HG03095 (cell line): ENCODE results near the gene LRP6.
"Not testable (repeated sequence)": the region's sequence is repeated elsewhere in the genome, so short reads cannot be mapped to it uniquely, and the experiment has no call there.

Source experiments
- ATAC-seq: cut with Tn5 transposase; IDR thresholded peaks from one replicate; pipeline ENCODE4 v1.9.1; 2021; ENCODE audit warnings: moderate library complexity; ENCODE audit not compliant: unreplicated experiment

LRP6 gene

DNA sequence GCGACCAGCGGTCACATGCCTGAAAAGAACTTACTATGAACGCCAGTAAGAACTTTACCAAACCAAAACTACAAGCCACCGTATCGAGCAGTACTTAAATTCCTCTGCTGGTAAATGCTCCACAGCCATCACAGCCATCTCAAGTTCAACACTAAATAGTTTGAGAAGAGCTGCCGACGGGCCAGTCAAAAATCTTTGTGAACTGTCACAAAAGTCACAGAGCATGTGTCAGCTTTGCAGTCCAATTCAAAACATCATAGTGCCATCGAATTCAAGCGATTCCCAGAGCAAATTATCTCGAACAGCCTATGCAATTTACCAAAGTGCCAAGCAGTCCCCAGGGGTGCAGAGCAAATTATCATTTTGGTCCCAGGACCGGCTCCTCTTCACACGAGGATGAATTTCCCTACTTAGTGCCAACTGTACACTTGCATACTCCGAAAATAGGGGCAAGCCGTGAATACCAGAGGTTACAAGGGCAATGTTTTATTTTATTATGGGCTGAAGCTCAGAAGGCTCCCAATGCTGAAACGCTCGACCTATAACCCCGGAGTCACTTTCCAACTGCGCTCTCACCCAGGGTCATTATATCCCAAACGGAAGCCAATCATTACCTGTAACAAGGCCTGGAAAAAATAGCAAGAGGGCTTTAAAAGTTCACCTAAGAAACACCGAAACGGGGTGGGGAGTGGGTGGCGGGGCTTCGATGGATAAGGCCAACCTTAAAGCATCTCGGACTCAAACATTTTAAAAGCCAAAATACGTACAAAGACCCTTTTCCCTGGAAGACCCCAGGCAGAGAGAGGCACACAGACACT, 1.1 kb downstream of the LRP6 start:
- ATAC-seq: no peak

DNA sequence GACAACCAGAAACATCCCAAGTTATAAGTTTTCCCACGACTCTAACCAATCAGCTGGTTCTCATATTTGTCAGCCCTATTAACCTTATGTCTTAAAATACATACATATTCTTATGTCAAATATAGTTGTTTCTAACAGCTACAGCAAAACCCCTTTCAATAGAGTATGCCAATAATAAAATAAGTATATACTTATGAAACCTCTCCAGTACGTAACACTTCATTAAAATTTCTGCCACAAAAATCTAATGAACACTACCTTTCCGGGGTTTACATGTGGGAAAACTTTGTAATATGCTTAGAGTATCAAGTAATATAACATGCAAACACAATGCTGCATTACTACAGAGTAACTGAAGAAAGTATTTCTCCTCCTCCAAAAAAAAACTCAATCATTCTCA, 1.8 kb downstream of the LRP6 start:
- ATAC-seq: no peak

DNA sequence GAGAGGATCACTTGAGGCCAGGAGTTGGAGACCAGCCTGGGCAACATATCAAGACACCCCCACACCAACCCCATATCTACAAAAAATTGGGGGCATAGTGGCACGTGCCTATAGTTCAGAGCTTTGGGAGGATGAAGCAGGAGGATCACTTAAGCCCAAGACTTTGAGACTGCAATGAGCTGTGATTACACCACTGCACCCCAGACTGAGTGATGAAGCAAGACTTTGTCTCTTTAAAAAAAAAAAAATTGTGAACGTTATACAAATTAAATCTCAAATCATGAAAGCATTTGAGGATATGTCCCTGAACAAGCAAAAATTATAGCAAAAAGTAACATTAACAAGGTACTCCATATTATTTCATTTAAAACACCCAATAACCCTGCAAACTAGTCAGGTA, 2.9 kb downstream of the LRP6 start:
- no peak for ATAC-seq

DNA sequence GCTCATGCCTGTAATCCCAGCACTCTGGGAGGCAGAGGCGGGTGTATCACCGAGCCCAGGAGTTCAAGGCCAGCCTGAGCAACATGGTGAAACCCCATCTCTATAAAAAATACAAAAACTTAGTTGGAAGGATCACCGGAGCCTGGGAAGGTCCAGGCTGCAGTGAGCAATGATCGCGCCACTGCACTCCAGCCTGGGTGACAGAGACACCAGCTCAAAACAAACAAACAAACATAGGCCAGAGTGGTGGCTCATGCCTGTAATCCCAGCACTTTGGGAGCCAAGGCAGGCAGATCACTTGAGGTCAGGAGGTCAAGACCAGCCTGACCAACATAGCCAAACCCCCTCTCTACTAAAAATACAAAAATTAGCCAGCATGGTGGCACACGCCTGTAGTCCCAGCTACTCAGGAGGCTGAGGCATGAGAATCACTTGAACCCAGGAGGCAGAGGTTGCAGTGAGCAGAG, 10.5 kb downstream of the LRP6 start:
- not testable (repeated sequence) for ATAC-seq

DNA sequence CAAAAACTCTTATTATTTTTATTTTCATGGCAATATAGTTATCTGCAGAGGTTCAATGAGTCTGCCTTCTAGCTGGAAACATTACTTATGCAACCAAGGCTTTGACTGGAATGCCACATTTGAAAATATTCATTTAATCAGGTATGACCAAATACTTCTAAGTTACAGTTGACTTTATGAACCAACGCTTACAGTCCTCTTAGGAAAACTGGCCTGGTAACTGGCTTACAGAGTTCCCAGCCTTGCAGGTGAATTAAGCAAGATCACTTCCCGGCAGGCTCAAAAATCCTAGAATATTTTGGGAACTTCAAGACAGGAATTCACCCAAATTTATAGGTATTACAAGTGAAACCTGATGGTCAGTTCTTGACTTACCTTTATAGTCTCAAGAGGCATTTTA, 12.3 kb downstream of the LRP6 start:
- no peak for ATAC-seq

DNA sequence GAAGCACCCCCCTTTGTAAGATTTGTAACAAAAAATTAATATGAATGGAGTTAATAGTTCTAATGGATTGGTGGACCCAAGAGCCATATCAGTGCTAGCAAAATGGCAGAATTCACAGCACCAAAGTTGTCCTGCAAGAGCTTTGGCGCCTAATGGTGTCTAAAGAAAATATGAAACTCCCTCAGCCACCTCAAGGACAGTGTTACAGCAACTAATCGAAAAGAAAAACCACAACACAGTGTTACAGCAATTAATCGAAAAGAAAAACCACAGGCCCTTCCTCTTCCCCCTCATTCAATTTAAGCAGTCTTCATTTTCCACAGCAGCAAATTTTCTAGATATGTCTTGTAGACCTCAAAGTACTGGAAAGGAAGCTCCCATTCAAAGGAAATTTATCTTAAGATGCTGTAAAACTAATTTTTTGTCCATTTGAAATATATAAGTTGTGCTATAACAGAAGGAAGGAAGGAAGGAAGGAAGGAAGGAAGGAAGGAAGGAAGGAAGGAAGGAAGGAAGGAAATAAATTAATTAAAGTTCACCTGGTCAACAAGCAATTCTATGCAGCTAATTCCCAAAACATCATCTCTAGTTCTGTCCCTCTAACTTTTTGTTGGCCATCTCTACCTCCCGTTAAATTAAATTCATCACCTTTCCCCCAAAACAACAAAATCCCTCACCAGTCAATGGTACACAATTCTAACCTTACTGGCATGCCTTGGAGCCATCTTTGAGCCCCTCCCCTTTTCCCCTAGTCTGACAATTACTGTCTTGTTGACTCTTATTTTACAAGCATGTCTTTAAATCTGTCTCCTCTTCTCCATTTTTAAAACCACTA, 17.4 kb downstream of the LRP6 start:
- ATAC-seq: no peak

DNA sequence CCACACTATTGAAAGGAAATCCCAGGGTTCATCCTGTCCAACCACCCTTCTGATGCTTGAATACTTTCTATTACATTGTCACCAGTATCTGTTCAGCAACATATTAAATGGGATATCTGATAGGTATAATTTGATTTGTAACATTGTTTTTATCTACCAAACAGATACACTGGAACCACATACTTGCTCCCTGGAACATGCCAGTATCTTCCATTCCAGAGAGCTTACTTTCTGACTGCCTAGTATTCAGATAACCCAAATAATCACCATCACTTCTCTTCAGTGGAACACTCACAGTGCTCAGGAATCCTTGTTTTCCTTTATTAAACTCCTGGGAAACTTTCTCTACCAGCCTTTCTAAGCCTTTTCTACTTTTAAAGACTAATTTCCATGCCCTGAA, 19.3 kb downstream of the LRP6 start:
- ATAC-seq: no peak

DNA sequence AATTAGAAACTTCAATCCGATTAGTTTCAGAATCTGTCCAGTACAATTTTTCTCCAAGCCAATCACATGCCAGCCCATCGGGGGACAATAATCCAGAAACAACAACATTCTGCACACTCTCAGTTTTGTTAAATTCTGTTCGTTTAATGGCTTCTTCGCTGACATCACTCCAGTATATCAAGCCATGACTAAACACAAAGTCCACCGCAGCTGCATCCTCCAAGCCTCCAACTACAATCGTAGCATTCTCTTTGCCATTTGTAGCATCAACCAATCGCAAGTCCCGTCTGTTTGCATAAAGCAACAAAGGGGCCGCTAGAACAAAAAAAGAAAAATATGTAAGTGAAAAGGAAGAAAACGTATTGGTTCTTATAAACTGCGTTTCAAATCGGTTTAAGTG, 22.5 kb downstream of the LRP6 start:
- ATAC-seq: no peak

DNA sequence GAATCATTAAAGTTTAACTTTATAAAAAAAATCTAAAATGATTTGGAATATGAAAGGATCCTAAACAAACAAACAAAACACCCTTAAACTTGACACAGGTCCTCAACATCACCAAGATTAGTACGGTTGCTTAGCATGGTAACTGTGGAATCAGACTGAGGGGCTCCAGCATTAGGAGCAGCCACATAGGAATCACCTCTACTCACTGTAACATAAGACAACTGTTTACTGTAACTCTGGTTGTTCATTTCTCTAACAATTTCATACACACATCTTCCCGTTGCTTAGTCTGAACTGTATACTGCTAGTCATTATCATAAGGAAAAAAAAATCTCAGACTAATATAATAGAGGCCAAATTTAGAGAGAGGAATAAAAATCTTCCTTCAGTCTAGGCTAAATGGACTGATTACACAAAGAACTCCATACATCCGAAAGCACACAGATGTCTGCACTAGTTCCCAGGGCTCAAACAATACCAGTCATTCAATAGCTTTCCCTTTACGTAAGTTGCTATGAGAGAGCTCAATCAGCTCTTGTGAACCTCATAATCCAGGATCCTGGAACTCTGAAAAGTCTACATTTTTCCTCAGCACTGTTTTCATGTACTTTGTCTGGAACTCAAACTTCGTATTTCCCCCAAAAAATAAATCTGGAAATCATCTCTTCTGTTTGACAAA, 26.0 kb downstream of the LRP6 start:
- ATAC-seq: no peak

DNA sequence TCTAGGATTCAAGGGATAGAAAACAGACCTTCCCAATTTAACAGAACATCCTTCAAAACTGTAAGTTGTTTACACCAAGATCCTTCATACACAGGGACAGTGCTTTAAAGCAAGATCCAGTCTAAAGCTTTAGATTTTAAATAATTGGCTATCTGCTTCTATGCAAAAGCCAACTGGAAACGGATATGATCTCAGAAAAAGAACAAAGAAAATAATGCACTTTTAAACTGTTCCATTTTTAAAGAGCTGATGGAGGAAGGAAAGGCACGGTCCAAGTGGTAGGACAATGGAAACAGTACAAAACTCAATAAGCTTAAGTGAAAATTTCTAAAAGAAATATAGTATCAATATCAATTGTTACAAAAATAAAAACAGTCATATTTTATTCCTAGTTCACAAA, 27.7 kb downstream of the LRP6 start:
- ATAC-seq: no peak

DNA sequence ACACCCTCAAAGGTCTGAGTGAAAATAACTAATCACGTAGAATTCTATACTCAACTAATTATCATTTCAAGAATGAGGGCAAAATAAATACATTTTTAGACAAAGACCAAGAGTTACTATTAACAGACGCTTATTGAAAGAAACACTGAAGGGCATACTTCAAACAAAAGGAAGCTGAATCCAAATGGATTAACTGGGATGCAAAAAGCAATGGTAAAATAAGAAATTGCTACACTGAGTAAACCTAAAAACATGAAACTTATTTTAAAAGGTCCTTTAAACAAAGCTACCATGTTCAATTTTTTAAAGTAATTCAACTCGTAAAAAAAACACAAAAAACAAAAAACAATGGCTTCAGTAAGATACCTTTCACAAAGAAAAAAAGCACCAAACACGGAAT, 28.2 kb downstream of the LRP6 start:
- ATAC-seq: no peak

DNA sequence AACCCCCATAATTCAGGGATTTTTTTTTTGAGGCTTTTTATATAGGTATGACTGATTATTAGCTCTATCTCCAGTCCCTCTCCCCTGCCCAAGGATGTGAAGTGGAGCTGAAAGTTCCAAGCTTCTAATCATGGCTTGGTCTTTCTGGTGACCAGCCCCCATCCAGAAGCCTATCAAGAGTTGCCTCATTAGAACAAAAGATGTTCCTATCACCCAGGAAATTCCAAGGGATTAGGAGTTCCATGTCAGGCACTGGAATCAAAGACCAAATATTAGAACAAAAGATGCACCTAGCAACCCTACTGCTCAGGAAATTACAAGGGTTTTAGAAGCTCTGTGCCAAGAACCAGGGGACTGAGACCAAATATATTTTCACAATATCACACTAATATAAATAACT, 29.9 kb downstream of the LRP6 start:
- no peak for ATAC-seq

DNA sequence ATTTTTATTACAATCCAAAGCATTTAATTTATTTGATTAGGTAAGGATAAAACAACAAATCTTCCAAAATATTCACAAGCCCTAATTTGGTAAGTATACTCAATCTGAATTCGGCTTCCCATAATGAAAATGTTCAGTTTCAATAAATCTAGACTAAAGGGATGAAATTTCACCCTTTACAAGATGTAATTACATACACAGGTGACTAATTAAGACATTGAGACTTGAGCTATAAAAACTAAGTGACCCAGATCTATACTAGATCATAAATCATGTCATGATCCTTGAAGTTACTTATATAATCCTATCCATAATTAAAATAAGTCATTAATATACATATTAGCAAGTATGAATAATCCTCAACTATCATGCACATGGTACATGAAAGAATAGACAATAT, 36.6 kb downstream of the LRP6 start:
- ATAC-seq: no peak

DNA sequence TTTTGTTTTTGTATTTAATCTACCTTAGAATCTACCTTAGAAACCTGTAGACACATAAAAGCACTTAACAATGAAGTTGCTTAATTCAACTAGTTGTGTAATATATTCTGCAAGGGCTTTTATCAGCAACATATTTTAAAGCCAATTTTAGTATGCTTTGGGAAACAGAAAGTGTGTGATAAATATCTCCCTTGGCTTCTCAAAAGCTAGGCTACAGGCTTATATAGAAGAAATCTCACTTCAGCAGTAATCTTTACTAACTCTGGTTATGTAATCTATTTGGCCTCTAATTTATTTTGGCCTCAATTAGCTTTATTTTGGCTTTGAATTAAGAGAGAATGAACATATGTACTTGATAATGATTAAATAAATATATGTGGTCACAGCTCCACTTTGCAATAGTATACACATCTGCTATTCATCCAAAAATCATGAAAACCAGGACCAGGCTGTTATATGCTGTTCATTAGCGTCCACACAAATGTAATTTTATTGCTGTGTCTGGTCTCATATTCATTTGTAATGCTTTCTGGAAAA, 37.2 kb downstream of the LRP6 start:
- no peak for ATAC-seq

DNA sequence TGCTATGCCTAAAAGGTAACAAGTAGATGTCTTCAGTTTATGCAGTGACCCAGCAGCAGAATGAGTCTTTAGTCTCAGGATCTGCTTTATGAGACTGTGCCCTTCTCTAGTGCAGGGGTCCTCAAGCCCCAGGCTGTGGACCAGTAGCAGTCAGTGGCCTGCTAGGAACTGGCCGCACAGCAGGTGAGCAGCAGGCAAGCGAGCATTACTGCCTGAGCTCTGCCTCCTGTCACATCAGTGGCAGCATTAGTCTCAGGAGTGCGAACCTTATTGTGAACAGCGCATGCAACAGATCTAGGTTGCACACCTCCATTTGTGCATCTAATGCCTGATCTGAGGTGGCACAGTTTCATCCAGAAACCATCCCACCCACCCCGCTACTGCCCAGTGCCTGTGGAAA, 38.4 kb downstream of the LRP6 start:
- ATAC-seq: no peak

DNA sequence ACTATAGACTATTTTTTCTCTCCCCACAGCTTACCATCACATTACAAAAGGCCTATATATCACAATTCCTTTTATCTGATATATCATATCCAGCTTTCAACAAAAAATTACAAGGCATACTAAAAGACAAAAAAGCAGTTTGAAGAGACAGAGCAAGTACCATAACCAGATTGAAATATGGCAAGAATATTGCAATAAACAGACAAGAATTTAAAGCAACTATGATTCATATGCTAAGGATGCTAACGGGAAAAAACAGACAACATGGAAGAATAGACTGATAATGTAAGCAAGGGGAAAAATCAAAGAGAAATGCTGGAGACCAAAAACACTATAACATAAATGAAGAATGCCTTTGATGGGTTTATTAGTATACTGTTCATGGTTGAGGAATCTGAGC, 40.7 kb downstream of the LRP6 start:
- ATAC-seq: no peak

DNA sequence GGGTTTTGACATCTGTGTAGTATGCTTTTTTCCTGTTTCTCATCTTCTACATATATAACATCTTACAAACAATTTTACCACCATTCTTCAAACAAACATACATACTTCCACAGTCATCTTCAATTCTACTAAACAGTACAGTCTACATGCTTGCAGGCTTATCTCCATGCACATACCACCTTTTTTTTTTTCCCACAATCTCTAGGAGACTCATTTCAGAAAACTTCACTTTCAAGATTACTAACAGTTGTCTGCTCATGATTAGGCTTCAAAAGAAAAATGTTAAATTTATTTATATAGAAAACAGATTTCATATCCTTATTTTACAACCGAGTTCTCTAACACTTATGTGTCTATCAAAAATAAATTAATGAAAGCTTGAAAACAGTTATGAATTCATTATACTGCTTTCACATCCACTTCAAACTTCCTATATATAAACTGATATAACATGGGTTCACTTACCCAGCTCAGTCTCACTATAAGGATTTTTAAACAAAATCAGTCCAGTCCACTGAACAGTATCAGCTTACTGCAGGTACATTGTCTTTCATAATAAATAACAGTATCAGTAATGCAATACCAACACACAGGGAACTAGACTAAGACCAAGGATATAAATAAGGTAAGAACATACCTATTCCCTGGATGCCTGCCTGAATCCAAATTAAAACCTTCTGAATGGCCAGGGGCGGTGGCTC, 42.5 kb downstream of the LRP6 start:
- ATAC-seq: no peak

DNA sequence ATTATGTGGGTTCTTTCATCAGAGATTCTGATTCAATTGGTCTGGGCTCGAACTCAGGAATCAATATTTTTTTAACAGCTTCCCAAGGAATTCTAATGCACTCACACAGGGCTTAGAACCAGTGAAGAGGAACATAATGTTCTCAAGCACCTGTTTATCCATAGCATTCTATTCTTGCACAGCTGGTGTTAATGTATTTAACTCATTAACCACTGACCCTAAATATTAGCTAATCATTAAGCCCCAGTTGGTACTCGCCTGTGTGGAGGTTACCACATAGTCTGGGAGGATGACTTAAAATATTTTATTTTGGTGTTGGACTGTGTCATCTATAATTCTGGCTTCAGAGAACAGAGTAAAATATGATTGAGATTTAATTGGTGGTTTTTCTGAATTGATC, 45.3 kb downstream of the LRP6 start:
- no peak for ATAC-seq

DNA sequence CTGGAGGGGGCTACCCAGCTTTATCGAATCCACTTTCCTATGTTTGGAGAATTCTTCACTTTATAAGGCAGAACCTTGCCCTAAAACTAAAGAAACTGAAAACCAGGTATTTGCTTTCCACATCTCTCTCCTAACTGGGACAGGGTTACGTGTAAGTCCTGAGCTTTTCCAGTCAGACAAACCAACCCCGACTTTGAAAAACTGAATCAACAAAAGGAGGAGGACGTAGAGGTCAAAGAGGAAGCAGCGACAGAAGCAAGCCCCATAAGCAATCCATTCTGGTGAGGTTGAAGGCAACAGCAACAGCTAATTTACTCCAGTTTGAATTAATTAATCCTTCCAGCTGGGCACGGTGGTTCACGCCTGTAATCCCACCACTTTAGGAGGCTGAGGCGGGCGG, 47.2 kb downstream of the LRP6 start:
- ATAC-seq: no peak

DNA sequence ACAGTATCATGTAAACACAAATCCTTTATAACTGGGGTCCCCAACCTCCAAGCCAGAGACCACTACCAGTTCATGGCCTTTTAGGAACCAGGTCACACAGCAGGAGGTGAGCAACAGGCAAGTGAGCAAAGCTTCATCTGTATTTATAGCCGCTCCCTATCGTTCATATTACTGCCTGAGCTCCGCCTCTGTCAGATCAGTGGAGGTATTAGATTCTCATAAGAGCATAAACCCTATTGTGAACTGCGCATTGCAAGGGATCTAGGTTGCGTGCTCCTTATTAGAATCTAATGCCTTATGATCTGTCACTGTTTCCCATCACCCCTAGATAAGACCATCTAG, 49.9 kb downstream of the LRP6 start:
- ATAC-seq: no peak
